HG02870 (cell line): Measurements from ENCODE around the gene CIC.

Experiments
- ATAC-seq: cut with Tn5 transposase; IDR thresholded peaks from one replicate; pipeline ENCODE4 v1.9.1; 2021; ENCODE audit warnings: mild to moderate bottlenecking, moderate library complexity; ENCODE audit not compliant: unreplicated experiment

The CIC gene

GRCh38 chr19:42303876-42304275 lies 34.8 kb downstream of the CIC start:
- ATAC-seq: no peak

DNA sequence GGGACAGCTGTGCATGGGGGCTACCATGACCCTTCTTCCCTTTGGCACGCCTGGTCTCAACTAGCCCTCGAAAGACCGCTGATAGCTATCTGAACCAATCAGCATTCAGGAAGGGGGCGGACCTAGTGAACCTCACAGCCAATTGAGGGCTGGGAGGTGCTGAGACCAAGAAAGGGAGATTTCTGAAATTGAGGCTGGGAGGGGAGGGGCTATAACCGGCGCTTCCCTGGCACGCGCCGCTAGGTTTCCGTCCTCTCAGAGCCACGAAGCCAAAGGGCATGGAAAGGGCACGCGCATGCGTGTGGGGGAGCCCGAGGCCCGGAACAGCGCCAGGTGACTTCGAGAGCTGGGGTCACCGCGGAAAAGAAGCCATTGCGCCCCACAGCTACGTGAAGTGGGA lies 37.6 kb downstream of the CIC start:
- no peak for ATAC-seq

DNA sequence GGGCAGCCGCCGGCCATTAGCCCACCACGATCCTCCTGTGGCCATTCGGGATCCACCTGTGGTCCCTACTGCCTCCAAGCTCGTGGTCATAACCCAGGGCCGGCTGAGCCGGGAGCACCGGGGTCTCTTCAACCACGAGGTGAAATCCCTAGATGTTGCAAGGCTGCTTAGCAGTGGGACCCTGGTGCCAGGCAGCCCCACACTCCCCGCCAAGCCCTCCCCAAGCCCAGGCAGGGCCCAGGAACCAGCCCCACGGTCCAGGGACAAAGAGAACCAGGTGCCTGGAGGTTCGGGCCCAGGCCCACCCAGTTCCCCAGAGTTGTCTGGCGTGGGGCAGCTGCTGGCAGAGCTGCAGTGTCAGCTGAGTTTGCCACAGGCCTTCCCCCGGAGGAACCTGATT lies 40.6 kb downstream of the CIC start:
- no peak for ATAC-seq

DNA sequence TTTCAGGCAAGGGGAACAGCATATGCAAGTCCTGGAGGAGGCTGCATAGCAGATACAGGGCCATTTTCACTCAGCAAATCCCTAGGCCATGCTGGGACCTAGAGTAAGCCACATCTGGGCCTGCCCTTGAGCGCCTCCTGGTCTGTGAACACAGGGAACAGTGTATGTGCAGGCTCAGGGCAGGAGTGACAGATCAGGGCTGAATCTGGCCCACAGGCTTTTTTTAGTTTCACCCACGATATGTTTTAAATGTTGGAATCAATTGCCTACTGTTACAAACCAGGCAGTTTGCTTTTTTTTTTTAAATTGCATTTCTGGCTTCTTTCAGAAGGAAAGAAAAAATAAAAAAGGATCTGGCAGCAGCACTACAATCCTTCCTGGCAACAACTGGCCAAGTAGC lies 42.6 kb downstream of the CIC start:
- no peak for ATAC-seq

- no peak for ATAC-seq
Observed at GRCh38 chr19:42312370-42312769, 43.3 kb downstream of the CIC start.

GRCh38 chr19:42313096-42313839 lies 44.2 kb downstream of the CIC start, which contains the start of gene TMEM145:
Gene TMEM145, plus strand, starts transcription at chr19:42313309. Its CDS starts 68 bp downstream, at chr19:42313377.
- ATAC-seq: no peak

DNA sequence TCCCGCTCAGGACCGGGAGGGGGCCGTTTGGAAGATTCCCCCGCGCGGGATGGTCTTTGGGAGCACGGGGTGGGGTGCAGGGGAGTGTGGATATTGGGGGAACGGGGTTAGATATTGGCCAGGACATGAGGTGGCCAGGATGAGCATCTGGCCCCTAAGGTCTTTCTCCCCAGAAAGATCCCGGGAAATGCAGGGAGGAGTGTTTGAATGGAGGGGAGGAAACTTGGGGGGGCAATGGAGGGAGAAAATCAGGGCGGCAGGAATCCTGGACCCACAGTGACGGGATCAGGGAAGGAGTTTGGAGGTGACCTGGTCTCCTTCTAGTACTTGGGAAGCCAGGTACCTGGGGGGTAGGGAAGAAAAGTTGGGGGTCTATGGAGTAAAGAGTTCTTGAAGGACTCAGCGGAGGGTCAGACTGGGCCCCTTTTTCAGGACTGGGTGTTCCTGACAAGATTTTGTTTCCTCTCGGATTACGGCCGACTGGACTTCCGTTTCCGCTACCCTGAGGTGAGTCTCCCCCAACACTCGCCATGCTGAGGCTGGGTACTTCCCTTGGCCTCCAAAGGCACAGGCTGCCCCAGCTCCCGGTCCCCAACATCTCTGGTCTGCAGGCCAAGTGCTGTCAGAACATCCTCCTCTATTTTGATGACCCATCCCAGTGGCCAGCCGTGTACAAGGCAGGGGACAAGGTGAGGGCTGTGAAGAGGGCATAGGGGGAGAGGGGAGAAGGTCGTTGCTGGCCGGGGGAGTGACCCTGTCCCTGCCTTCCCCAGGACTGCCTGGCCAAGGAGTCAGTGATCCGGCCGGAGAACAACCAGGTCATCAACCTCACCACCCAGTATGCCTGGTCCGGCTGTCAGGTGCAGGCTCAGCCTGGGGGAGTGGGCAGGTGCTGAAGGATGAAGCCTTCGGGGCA lies 45.0 kb downstream of the CIC start:
- ATAC-seq: no peak

DNA sequence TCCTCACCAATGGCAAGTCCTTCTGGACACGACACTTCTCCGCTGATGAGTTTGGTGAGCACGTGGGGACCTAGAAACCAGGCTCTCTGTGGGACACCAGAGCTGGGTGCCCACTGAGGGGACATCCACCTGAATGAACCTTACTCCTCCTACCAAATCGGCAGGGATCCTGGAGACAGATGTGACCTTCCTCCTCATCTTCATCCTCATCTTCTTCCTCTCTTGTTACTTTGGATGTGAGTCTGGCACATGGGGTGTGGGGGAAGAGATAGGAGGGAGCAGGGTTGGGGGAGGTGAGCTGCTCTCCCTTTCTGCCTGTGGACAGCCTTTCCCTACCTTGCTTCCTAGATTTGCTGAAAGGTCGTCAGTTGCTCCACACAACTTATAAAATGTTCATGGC lies 46.0 kb downstream of the CIC start:
- ATAC-seq: no peak

DNA sequence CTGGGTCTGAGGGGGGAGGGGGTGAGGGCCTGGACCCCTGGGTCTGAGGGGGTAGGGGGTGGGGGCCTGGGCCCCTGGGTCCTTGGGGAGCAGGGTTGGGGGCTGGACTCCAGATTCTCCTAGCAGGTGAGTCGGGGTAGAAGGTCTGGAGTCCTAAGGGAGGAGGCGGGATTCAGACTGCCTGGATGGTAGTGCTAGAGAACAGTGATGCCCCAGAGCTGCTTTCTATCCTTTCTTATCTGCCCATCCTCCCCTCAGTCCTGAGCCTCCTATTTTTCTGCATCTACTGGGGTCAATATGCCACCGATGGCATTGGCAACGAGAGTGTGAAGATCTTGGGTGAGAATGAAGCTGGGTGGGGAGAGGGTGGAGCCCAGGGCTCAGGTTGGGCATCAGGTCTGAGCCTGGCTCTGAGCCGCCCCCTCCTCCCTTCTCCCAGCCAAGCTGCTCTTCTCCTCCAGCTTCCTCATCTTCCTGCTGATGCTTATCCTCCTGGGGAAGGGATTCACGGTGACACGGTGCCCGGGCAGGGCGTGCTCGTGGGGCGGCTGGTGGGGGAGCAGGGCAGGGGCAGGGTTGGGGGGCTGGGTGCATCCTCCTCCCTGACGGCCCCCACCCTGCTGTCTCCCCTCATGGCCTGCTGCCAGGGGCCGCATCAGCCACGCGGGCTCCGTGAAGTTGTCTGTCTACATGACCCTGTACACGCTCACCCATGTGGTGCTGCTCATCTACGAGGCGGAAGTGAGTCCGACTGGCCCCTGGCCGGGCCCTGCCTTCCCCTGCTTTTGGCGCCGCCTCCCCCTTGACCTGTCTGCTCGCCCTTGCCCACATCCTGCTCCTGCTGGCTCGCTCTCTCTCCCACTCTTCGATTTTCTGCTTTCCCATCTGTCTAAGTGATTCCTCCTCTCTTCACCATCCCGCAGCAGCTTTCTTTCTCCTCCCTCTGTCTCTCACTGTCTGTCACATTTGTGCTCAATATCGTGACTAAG lies 47.5 kb downstream of the CIC start:
- no peak for ATAC-seq

DNA sequence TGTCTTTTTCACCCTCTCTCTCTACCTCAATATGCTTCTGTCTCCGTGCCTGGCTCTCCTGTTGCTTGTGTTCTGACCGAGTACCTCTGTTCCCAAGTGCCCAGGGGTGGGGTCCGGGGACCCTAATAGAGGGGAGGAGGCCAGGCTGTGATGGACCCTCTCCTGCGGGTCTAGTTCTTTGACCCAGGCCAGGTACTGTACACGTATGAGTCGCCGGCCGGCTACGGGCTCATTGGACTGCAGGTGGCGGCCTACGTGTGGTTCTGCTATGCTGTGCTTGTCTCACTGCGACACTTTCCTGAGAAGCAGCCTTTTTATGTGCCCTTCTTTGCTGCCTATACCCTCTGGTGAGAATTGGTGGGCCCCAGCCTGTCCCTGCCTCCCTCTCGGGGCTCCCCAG lies 48.5 kb downstream of the CIC start:
- ATAC-seq: no peak

DNA sequence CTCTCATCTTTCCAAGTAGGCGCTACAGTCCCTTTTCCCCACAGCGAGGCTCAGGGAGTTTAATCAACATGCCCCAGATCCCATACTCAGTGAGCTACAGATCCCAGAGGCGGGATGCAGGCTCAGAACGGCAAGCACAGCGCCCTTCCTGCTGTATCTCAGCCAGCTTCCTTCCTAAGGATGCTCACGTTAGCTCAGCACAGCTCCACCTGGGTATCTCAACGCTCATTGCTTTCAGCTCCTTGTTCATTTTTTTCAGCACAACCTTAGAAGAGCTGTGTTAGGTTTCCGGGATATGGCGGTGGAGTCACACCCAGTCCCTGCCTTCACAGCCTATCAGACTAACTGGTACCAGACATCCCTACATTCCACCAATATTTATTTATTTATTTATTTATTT lies 53.3 kb downstream of the CIC start:
- ATAC-seq: no peak

- no peak for ATAC-seq
Observed at GRCh38 chr19:42323473-42323851, 54.4 kb downstream of the CIC start.

DNA sequence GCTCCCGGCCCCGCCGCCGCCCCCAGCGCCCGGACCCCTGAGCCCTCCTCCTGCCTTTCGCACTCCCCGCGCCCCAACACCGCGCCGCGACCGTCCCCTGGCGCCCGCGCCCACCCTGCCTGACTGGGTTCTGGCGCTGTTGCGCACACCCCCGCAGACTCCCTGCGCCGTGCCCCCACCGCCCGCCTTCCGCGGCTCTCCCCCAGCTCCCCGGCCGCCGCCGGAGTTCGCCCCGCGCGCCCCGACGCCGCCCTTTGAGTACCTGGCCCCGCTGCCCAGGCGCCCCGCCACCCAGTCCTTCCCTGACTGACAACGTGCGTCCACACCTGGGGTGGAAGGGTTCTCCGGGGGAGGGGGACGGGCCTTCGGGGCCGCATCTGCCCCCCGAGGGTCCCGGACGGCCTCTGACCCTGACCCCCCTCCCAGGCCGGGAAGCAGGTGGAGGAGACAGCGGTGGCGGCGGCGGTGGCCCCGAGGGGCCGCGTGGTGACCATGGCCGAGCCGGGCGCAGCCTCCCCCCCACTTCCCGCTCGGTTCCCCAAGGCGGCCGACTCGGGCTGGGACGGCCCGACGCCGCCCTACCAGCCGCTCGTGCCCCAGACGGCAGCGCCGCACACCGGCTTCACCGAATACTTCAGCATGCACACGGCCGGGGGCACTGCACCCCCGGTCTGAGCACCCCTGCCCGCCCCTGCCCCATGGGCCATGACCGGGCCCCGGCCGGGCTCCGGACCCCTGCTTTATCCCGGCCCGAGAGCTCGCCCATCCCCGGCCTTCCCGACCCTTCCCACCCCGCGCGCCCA lies 55.0 kb downstream of the CIC start:
- ATAC-seq: no peak

DNA sequence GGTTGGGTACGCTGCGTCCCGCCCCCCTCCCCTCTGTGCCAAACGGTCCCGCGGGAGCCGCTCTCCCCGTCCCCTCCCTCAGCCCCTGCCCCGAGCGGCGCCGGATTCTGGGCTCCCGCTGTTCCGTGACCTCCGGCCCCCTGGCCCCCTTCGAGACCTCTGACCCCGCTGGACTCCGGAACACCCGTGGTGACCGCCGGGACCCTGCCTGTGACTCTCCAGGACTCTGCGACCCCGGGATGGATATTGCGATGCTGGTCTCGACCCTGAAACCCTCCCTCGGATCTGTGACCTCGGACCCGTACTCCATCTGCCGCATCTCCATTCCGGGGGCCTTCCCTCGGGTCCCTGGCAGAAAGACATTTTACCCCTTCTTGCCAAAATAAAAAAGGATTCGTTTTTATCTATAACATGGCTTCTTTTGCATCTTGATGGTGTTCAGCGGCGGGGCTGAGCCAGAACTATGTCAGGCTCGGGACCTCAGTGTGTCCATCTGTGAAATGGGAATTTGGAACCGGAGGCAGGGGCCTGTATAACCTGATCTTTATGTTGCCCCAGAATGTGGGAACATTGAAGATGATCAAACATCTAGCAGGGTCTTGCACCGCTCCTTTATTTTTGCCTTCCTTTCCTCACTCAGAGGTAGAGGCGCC lies 55.7 kb downstream of the CIC start:
- no peak for ATAC-seq

- ATAC-seq: peak; percentile 93
Observed at GRCh38 chr19:42325308-42325895, 56.4 kb downstream of the CIC start, which contains the start of gene MEGF8. Gene MEGF8, plus strand, starts transcription at chr19:42325635. Its CDS starts 609 bp downstream, at chr19:42326244.

- peak; percentile 8 for ATAC-seq
Observed at GRCh38 chr19:42325896-42326771, 57.1 kb downstream of the CIC start.

DNA sequence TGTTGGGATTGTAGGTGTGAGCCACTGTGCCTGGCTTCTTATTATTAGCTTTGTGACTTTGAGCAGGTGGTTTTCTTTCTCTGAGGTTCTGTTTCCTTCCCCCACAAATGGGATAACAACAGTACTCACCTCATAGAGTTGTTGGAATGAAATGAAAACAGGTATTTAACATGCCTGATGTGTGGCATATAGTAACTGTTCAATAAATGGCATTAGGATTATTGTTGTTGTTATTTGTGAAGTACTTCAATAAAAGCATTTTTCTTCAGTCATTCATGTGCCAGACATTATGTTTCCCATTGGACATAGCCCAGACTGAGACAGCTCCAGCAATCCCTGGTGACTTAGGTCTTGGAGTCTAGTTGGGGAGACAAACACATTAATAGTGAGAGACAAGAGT lies 57.9 kb downstream of the CIC start:
- ATAC-seq: no peak

DNA sequence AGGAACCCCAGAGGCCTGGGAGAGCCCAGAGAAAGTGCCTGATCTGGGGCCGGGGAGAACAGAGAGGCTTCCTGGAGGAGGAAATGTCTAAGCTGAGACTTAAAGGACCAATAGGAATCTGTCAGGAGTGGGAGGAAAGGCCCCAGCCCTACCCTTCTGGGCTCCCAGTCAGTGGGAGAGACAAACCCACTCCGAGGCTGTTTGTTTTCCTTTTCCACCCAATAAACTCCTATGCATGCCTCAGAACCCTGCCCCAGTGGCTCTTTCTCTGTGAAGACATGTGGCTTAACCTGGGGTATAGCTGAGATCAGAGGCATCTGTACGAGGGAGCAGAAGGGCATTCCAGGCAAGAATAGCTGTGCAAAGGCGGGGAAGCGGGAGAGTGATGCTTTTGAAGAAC lies 58.3 kb downstream of the CIC start:
- ATAC-seq: no peak
